ENCODE results near the gene CASKIN2.
A peak's percentile ranks its signal among the peaks of the same experiment; 100 is the strongest.

CASKIN2 gene

GRCh38 chr17:75518983-75519537 is 3.7 kb upstream of the CASKIN2 start:
- DNase-seq (ENCODE audit: low spot score), result no peak

GRCh38 chr17:75518201-75518600 is 2.9 kb upstream of the CASKIN2 start:
- no peak for DNase-seq (ENCODE audit: low spot score)

GRCh38 chr17:75517297-75517865 is 2.0 kb upstream of the CASKIN2 start:
- DNase-seq (ENCODE audit: low spot score), result peak; percentile 48

GRCh38 chr17:75516619-75517296 is 1.4 kb upstream of the CASKIN2 start:
- no peak for DNase-seq (ENCODE audit: low spot score)

GRCh38 chr17:75516255-75516618 is 900 bp upstream of the CASKIN2 start, which contains the start of gene TSEN54:
Gene TSEN54 (plus strand): TSS chr17:75516528. CDS start chr17:75516561, 33 bp downstream.
- peak; percentile 92 for DNase-seq (ENCODE audit: low spot score)

GRCh38 chr17:75514919-75515495 is 330 bp downstream of the CASKIN2 start:
- no peak for DNase-seq (ENCODE audit: low spot score)

GRCh38 chr17:75514299-75514918 is 928 bp downstream of the CASKIN2 start:
- no peak for DNase-seq (ENCODE audit: low spot score)

- DNase-seq (ENCODE audit: low spot score), result no peak
Observed at GRCh38 chr17:75513641-75514000, 1.7 kb downstream of the CASKIN2 start.

- DNase-seq (ENCODE audit: low spot score), result no peak
Observed at GRCh38 chr17:75512926-75513640, 2.3 kb downstream of the CASKIN2 start.

GRCh38 chr17:75511610-75512575 is 3.4 kb downstream of the CASKIN2 start:
- no peak for DNase-seq (ENCODE audit: low spot score)

- no peak for DNase-seq (ENCODE audit: low spot score)
Observed at GRCh38 chr17:75511270-75511609, 4.1 kb downstream of the CASKIN2 start.

- no peak for DNase-seq (ENCODE audit: low spot score)
Observed at GRCh38 chr17:75509528-75510258, 5.6 kb downstream of the CASKIN2 start.

GRCh38 chr17:75508931-75509361 is 6.4 kb downstream of the CASKIN2 start:
- DNase-seq (ENCODE audit: low spot score), result no peak

GRCh38 chr17:75507733-75508719 is 7.3 kb downstream of the CASKIN2 start:
- no peak for DNase-seq (ENCODE audit: low spot score)

GRCh38 chr17:75506888-75507287 is 8.4 kb downstream of the CASKIN2 start:
- no peak for DNase-seq (ENCODE audit: low spot score)

- no peak for DNase-seq (ENCODE audit: low spot score)
Observed at GRCh38 chr17:75506134-75506533, 9.2 kb downstream of the CASKIN2 start.

- no peak for DNase-seq (ENCODE audit: low spot score)
Observed at GRCh38 chr17:75505640-75506039, 9.7 kb downstream of the CASKIN2 start.

GRCh38 chr17:75505152-75505409 is 10.3 kb downstream of the CASKIN2 start:
- DNase-seq (ENCODE audit: low spot score), result no peak

GRCh38 chr17:75504347-75505151 is 10.8 kb downstream of the CASKIN2 start:
- DNase-seq (ENCODE audit: low spot score), result no peak
